ENCODE data around the gene PTH2.
"Not testable (repeated sequence)": the region's sequence is repeated elsewhere in the genome, so short reads cannot be mapped to it uniquely, and the experiment has no call there.

PTH2 gene

DNA sequence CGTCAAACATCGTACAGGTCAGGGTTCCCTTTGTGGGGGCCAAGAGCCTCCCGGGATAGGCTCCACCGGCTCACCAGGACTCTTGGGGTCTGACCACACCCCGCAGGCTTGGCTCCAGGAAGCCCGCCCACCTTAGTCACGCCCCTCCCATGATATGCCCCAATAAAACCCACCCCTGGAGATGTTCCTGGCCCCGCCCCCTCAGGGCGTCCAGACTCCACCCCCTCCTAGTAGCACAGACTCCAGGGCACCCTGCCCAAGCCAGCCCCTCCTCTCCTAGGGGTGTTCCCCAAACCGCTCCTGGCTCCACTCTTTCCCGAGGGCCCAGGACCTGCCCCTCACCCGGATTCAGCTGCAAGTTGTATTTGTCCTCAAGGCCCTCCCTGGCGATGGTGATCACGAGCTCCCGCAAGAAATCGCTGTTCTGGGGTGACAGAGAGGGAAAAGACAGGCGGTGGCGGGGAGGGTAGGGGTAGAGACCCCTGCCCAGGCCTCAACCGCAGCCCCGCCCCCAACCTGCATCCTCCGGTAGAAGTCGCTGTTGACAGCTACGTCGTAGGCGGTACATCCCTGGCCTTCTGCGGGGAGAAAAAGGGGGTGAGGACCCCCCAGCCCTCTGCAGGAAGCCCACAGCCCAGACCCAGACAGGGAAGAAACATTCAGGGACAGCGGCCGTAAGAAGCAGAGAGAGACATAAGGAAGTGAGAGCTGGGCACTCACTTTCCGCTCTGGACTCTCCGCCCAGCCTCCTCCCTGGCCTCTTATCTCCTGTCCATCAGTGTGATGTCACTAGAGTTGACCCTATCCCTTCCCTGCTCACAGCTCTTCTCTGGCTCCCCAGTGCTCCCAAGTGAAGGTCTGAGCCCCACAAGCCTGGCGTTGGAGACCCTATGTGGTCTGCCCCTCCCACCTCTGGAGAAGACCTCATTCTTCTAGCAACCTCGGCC is 24.5 kb upstream of the PTH2 start:
- DNase-seq: peak in 1 of 2 donors; percentile 19

- no peak for DNase-seq
These were observed 22.8 kb upstream of the PTH2 start for GRCh38 chr19:49445997-49446396.

- not testable (repeated sequence) for DNase-seq
These were observed 21.0 kb upstream of the PTH2 start for GRCh38 chr19:49444100-49444700.

DNA sequence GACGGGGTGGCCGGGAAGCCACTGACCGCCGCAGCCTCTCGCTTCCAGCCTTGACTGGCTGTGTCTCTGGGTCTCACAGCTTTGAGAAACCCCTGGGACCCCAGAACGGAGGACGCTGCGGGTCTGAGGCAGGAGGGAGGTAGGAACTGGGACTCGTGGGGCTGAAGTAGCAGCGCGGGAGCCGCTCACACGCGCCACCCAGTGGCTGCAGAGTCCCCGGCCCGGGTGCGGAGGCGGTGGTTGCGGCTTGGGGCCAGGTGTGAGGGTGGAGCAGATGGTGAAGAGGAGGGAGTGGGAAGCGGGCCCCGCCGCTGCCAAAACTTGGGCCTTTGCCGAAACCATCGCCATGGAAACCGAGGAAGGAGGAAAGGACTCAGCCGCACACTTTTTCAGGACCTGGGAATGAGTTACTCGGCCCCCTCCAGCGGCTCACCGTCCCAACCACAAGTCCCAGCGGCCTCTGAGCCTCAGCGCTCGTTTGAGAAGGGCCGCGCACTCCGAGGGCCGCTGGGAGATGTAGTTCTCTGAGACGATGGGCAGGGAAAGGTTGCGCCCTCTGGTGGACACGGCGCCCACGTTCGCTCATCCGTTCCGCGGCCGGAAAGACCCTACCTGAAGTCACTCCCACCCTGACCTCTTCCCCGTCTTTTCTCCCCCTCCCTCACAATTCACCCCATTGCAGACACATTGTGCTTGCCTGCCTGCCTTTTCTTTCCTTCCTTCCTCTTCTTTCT is 20.3 kb upstream of the PTH2 start:
- DNase-seq: peak; percentile 93

- DNase-seq: peak; percentile 43 to 60
These were observed 19.6 kb upstream of the PTH2 start for GRCh38 chr19:49442771-49443365.

DNA sequence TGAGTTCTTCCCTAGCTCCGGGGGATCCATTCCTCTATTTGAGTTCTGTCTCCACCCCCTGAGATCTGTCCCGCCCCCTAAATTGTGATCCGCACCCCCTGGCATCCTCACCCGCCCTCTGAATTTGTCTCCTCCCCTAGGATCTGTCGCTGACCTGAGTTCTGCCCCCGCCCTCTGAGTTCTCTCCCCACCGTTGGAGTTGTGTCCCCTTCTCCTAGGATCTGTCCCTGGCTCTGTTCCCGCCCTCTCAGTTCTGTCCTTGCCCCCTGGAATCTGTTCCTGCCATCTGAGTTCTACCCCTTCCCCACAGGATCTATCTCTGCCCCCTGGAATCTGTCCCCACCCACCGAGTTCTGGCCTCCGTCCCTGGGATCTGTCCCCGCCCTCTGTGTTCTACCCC is 19.1 kb upstream of the PTH2 start:
- DNase-seq: no peak

GRCh38 chr19:49441960-49442350 is 18.7 kb upstream of the PTH2 start:
- no peak for DNase-seq

DNA sequence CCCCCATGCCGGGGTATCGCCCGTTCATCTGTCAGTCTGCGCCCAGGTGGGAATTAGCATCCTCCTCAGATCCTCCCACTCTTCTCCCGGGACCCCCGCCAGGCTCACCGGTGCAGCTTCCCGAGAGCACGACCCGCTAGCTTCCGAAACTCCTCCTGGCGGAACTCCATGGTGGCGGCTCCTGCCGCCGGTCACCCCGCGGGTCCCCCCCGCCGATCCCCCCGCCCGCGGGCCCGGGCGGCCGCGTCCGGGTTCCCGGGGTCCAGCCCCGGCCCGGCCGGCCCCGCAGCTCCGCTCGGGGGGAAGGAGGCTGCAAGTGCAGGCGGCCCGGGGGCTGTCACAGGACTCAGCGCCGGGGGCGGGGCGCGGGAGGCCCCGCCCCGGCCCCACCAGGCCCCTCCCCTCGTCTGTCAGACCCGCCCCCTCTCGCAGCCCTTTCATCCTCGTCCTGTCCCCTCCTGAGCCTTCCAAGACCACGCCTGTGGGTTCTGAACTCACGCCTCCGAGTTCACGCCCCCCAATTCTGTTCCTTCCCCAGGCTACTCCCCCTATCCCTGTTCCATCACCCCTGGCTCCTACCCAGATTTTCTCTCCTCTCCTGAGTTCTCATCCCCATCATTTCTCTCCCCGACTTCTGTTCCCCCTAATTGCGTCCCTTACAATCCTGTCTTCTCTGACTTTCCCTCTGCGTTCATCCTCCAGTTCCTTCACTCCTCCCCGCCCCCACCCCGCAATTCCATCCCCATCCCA is 18.1 kb upstream of the PTH2 start, which contains the start of gene SLC17A7:
Gene SLC17A7 (minus strand): TSS at position 318 of the 750 bp plus-strand sequence. CDS start 148 bp downstream, at position 170.
- DNase-seq: peak; percentile 50 to 58

GRCh38 chr19:49440439-49441209 is 17.4 kb upstream of the PTH2 start:
- DNase-seq: no peak

GRCh38 chr19:49439836-49440235 is 16.6 kb upstream of the PTH2 start:
- no peak for DNase-seq

DNA sequence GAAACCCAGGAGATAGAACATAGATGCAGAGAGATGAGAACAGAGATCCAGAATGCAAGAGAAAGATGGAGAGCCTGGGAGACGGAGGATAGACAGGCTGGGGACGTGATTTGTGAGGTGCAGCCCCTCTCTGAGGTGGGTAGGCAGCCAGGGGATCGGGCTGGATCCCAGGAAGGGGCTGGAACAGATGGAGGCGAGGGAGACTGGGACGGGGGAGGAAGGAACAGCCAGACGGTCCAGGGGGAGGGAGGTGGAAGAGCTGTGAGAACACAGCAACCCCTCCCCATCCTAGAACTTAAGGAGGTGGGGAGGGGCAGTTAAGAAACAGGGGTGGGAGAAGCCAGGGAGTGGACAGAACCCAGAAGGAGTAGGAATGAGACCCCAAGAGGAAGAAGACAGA is 15.0 kb upstream of the PTH2 start:
- no peak for DNase-seq

GRCh38 chr19:49437231-49437630 is 14.0 kb upstream of the PTH2 start:
- DNase-seq: no peak

DNA sequence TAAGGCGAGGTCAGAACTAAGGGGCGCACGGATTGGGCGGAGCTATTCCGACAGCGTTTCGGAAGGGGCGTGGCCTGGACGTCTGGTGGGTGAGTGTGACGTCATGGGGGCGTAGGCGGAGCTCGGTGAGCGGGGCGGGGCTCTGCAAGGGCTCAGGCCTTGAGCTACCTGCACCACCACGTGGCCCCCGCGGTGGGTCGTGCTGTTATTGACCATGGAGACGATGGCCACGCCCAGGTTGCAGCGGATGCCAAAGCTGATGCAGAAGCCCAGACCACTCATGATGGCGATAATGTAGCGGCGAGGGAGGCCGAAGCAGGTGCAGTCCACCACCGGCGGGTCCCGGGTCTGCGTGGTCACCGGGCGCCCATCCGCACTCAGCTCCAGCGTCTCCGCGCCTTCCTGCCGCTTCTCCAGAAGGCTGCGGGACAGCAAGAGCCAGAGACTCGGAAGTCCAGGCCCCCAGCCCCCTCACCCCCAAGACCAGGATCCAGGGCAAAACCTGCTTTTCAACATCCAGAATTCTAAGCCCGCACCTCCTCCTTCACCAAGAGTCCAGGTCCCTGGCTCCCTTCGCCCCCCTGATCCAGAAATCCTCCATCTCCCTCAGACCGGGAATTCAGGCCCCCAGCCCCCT is 13.3 kb upstream of the PTH2 start:
- DNase-seq: peak; percentile 54 to 67

DNA sequence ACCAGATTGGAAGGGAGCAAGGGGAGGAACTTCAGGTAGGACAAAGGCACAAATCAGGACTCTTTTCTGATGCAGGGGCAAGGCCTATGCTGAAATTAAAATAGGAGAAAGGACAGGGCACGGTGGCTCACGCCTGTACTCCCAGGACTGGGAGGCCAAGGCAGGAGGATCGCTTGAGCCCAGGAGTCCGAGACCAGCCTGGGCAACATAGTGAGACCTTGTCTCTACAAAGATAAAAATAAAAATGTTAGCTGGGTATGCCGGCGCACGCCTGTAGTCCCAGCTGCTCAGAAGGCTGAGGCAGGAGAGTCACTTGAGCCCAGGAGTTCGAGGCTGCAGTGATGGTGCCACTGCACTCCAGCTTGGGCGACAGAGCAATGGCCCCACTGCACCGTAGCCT is 12.4 kb upstream of the PTH2 start:
- DNase-seq: no peak

DNA sequence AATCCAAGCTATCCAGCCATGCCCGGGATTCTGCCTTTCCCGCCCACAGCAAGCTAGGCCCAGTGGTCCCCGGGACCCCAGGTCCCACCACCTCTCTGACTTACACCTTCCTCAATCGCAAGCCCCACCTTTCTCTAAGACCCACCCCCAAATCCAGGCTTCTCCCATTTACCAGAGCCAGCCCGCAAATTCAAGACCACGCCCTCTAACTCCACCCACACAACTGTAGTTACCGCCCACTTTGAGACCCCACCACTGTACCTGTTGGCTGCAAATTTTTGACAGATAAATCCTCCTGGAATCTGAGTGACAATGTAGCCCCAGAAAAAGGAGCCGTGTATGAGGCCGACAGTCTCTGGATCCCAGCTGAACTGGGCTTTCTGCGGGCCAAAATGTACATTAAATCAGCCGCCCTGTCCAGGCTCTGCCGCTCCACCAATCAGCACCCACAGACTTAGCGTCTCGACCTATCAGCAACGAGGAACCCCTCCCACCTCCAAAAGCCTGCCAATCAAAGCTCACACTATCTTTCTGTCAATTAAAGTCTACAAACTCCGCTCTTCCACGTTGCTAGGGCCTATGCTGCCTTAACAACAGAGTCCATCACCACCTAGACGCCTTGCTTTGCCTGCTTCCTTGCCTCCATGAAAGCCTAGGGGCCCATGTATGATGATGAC is 11.8 kb upstream of the PTH2 start:
- no peak for DNase-seq

- no peak for DNase-seq
These were observed 10.1 kb upstream of the PTH2 start for GRCh38 chr19:49433240-49433901.

GRCh38 chr19:49432141-49433073 is 9.2 kb upstream of the PTH2 start:
- peak in 1 of 2 donors; percentile 43 for DNase-seq

DNA sequence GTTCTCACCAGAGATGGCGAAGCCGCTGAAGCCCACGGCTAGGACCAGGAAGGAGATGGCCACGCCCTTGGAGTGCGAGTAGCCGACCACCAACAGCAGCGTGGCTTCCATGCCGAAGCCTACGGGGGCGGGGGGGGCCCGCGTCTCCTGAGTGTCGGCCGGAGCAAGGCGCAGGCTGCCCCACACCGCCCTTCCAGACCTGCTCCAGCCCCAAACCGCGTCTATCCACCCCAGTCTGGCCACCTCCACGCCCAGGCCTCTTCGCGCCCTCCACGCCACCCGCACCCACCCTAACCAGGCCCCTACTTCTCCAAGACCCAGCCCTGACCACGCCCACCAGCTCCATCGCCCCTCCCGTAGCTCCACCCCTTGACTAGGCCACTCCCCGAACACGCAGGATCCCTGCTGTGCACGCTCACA is 8.1 kb upstream of the PTH2 start:
- peak; percentile 29 to 37 for DNase-seq

Data from CD4-positive, alpha-beta T cell treated with Interleukin-1 beta for 1 hour (primary cell).